Hepatocyte (in vitro differentiated cells): ENCODE data around the gene SEMA4C.

Experiments used
- EZH2 ChIP-seq: fragments of 200-600 bp; sonication (generic); IDR thresholded peaks from 2 replicates; pipeline ENCODE4 v1.6.1; 2016; ENCODE audit warnings: antibody characterized with exemption, mild to moderate bottlenecking, borderline replicate concordance
- TF ChIP-seq, protein P1 (sequence below): fragments of 200-600 bp; sonication (generic); IDR thresholded peaks from 2 replicates; pipeline ENCODE4 v1.5.1; 2016; ENCODE audit warnings: antibody characterized with exemption, mild to moderate bottlenecking; ENCODE audit not compliant: poor library complexity

DNA sequence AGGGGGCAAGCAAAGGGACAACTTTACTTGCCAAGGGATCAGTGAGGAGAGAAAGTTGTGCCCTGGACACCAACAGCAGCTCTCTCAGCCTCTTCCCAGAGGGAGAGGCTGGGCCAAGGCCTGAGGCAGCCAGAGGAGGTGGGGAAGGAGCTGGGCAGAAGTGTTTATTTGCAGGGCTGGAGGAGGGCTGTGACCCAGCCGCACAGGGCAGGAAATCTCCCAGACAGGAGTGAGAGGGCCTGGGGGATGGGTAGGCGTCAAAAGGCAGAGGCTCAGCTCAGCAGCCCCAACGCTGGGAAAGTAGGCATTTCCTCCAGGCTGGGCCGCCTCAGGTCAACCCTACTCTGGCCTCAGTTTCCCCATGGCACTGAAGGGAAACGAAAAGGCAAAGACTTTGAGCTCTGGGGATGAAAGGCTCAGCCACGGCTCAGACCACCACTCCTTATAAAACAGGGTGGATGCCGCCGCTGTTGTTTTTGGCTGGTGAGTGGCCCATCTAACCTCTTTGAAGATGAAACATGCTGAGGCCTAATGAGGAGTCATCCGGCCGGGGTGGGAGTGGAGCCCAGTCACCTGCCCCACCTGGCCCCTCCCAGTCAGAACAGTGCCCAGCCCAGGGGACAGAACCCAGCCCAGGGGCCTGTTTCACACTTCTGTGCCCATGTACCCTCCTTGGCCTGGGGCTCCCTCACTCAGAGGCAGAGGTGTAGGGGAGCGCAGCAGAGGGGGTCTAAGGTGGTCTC is 21.9 kb upstream of the SEMA4C start:
- TF ChIP-seq, protein P1, sequence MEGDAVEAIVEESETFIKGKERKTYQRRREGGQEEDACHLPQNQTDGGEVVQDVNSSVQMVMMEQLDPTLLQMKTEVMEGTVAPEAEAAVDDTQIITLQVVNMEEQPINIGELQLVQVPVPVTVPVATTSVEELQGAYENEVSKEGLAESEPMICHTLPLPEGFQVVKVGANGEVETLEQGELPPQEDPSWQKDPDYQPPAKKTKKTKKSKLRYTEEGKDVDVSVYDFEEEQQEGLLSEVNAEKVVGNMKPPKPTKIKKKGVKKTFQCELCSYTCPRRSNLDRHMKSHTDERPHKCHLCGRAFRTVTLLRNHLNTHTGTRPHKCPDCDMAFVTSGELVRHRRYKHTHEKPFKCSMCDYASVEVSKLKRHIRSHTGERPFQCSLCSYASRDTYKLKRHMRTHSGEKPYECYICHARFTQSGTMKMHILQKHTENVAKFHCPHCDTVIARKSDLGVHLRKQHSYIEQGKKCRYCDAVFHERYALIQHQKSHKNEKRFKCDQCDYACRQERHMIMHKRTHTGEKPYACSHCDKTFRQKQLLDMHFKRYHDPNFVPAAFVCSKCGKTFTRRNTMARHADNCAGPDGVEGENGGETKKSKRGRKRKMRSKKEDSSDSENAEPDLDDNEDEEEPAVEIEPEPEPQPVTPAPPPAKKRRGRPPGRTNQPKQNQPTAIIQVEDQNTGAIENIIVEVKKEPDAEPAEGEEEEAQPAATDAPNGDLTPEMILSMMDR: no peak
- no peak for TF ChIP-seq EZH2
